Uterus (tissue), 2 donors: ENCODE results near the gene HSDL2.

ENCODE experiments used
- CTCF ChIP-seq, 4 experiments: fragments of 200-600 bp in 2 of 4; fragments of 450-650 bp in 2 of 4; sonication (generic) in 2 of 4; IDR thresholded peaks; one replicate each; pipeline ENCODE4 v1.5.1; 2016 to 2019; ENCODE audit warnings: antibody characterized with exemption in 4 of 4, mild to moderate bottlenecking in 2 of 4, moderate library complexity in 1 of 4
- POLR2A ChIP-seq, 2 donors: fragments of 450-650 bp; IDR thresholded peaks; one replicate each; pipeline ENCODE4 v1.6.1; 2016; ENCODE audit warnings: antibody characterized with exemption in 2 of 2, mild to moderate bottlenecking in 1 of 2, moderate library complexity in 1 of 2

DNA sequence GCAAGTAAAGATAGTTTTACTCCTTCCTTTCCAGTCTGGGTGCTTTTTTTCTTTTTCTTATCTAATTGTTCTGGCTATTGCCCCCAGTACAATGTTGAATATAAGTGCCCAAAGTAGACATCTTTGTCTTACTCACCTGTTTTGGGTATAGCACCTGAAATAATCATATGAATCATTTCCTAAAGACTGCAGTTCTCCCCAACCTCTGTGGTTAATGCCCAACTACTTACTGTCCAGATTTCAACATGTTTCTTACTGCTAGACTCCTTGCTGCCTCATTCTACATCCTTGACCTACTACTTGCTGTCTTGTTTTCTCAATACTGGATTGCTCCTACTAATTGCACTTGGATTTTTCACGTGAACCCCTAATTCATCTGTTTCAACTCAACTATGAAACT lies 8.8 kb upstream of the HSDL2 start:
- TF ChIP-seq CTCF (IDR thresholded peaks at IDR 0.05) (no peak), POLR2A (IDR thresholded peaks at IDR 0.05) (no peak)
